OCI-LY1 (cell line): ENCODE results near the gene SNRNP48.

Experiments
- CTCF ChIP-seq: fragments of 200-600 bp; sonication (generic), shearing (Covaris generic); IDR thresholded peaks from 2 replicates; pipeline ENCODE4 v1.5.1; 2017; ENCODE audit warnings: mild to moderate bottlenecking, antibody characterized with exemption, low read length, moderate library complexity, mixed read lengths
- EZH2 ChIP-seq: fragments of 200-600 bp; sonication (generic), shearing (Covaris generic); IDR thresholded peaks from 2 replicates; pipeline ENCODE4 v1.8.0; 2017; ENCODE audit warnings: borderline replicate concordance, mixed run types, mild to moderate bottlenecking, antibody characterized with exemption, low read length, moderate library complexity, mixed read lengths

- TF ChIP-seq CTCF (no peak), EZH2 (no peak)
Measured at GRCh38 chr6:7574500-7574899, 15.5 kb upstream of the SNRNP48 start.
